ENCODE results near the gene CDKN1C.

Gene CDKN1C

DNA sequence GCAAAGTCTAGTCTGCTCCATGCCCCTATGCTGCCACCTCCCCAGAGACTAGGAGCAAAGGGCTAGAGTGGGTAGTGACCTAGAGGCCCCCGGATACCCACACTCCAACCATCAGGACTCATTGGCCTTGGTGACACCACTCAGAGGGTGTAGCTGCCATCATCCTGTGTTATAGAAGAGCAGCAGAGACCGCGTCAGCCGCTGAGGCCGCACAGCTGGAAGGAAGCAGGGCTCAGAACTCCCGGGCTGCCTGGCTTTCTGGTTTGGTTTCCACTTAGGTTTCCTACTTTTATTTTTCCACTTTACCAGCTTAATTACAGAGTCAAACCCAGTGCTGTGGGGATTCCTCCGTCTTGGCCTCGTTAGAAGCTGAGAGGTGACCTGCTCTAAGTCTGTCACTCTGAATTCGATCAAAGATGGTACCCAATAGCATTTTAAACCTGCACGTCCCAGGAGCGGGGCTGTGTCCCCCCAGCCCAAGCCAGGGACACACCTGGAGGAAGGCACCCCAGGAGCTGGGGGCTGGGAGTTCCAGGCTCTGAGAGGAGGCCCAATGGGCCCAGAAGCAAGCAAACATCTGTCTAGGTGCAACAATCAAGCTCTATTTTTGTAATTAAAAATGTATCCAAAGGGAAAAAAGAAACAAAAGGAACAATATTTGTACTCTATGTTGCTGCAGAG lies 2.1 kb upstream of the CDKN1C start:
- no peak for DNase-seq

DNA sequence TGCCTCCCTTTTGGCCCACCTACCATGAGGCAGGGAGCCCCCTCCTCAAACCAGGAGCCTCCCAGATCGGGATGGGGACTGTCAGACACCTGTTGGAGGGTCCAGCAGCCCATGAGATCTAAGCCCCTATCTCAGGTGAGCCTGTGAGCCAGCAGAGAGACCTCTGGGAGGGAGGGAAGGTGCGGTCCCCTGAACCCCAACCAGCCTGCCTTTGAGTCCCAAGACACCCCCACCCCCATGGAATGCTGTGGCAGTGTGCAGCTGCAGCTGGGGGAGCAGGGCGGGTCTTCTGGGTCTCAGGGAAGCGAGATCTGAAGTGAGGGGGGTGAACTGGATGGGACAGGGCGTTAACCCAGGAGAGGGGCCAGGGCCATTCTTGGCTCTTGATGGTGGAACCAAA lies 1.4 kb upstream of the CDKN1C start:
- no peak for DNase-seq

DNA sequence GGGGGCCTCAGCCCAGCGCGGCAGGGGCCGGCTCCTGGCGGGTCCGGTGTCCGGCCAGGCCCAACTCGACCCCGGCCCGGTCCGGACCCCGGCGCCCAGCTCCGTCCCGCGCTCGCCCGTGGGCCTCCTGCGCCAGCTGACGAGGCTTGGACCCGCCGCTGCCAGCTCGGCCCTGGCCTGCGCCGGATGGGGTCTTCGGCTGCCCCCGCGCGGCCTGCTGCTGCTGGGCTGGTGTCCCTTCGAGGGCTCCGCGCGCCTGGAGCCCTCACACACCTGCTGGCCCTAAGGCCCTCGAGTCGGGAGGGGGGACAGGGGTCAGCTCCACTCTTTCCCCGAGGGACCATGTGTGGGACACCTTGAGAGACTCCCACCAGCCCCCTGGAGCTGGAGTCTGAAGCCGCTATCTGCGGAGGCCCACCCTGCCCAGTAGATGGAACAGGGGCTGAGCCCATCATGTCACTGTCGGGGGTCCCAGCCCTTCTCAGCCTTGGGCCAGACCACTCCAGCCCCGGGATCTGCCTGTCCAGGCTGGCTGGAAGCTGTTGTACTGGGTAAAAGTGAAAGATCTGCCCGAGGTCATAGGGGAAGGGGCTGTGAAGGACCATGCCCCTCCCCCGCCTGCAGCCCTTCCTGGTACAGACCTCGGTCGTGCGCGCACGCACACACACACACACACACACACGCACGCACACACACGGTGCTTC lies 768 bp upstream of the CDKN1C start:
- no peak for DNase-seq

DNA sequence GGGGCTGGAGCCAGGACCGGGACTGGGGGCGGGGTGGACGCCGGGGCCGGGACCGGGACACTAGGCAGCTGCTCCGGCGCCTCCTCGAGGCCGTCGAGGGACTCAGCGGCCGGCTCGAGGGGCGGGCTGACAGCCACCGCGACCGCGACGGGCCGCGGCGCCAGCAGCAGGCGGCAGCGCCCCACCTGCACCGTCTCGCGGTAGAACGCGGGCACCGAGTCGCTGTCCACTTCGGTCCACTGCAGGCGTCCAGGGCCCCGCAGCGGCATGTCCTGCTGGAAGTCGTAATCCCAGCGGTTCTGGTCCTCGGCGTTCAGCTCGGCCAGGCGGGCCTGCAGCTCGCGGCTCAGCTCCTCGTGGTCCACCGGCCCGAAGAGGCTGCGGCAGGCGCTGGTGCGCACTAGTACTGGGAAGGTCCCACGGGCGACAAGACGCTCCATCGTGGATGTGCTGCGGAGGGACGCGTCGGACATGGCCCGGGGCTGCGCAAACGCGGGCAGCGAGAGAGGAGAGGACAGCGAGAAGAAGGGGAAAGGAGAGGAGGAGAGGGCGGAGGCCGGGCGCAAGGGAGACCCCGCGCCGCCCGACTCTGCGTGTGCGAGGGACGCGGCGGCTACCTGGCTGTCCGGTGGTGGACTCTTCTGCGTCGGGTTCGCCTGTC lies 428 bp downstream of the CDKN1C start:
- peak; percentile 26 for DNase-seq

DNA sequence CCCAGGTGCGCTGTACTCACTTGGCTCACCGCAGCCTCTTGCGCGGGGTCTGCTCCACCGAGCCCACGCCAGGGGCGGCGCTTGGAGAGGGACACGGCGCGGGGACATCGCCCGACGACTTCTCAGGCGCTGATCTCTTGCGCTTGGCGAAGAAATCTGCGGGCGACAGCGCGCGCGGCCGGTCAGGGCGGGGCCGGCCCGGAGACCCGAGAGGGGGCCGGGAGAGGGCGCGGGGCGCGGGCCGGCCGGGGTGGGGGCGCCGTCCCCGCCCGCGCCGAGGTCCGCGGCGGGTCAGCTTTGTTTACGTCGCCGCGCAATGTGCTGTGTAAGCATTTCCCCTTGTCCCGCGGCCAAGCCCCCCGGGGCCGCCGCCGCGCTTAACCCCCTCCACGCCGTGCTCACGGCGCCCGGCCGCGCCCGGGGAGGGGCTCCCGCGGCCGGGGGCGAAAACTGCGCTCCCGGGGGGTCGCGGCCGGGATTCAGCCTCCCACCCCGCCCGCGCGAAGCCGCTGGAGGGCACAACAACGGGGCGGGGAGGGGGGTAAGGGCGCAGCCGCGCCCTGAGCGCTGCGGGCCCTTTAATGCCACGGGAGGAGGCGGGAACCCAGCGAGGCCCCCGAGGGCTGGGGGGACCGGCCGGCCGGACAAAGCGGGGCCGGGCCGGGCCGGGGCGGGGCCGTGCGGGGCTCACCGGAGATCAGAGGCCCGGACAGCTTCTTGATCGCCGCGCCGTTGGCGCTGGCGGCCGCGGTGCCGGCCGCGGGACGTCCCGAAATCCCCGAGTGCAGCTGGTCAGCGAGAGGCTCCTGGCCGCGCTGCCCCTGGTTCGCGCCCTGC lies 1.4 kb downstream of the CDKN1C start:
- DNase-seq: no peak

DNA sequence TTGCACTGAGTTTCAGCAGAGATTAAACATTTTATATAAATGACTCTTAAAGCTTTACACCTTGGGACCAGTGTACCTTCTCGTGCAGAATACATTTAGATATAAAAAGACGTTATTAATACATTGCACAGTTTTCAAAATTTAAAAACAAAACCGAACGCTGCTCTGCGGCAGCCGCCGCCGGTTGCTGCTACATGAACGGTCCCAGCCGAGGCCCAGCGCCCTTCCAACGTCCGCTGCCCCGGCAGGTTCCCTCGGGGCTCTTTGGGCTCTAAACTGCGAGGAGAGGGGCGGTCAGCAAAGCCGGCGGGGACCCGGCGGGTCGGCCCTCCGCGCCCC lies 2.0 kb downstream of the CDKN1C start:
- DNase-seq: no peak

DNA sequence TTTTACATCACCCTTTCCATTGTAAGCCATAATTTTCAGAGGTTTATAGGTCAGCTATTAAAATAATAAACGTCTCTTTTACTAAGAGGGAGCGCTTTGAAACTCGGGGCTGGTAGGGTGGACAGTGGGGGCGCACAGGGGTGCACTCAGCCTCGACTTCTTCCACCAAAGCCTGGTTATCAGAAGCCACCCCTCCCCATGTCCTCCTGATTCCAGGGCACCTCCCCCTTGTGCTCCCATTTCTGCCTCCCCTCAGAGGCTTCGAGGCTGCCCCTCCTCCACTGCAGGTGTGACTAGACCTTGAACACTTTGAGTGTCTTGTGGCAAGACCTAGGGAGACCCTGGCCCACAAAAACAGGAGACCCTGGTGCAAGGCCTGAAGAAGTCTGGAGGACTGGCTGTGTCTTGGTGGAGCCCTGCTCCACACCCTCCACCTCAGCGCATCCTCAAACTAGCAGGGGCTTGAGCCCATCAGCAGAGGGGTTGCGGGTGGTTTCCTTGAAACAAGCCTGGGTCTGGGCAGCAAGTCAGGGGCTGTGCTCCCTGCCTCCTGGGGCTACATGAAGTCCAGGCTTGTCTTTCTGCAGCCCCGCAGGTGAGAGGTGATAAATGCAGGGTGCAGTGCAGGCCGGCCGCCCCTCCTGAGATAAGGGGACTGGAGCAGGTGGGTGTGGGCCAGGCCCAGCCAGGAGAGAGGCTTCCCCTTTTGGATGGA lies 3.0 kb downstream of the CDKN1C start:
- no peak for DNase-seq

DNA sequence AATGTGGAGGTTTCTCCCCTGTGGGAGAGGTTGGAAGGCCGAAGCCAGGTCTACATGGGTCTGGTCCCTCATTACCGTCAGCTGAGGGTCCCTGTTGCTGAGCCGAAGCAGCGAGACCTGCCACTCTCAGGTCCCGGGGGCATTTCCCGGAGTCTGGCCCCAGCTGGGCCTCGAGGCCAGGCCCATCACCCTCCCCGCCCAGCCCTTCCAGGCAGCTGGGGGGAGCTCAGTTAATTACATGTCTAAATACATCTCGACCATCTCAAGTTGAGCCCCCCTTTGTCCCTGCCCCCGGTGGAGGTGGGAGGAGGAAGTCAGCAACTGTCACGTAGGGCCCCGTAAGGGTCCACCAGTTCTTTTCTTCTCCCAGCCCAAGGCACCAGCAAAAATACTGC lies 3.6 kb downstream of the CDKN1C start:
- no peak for DNase-seq

DNA sequence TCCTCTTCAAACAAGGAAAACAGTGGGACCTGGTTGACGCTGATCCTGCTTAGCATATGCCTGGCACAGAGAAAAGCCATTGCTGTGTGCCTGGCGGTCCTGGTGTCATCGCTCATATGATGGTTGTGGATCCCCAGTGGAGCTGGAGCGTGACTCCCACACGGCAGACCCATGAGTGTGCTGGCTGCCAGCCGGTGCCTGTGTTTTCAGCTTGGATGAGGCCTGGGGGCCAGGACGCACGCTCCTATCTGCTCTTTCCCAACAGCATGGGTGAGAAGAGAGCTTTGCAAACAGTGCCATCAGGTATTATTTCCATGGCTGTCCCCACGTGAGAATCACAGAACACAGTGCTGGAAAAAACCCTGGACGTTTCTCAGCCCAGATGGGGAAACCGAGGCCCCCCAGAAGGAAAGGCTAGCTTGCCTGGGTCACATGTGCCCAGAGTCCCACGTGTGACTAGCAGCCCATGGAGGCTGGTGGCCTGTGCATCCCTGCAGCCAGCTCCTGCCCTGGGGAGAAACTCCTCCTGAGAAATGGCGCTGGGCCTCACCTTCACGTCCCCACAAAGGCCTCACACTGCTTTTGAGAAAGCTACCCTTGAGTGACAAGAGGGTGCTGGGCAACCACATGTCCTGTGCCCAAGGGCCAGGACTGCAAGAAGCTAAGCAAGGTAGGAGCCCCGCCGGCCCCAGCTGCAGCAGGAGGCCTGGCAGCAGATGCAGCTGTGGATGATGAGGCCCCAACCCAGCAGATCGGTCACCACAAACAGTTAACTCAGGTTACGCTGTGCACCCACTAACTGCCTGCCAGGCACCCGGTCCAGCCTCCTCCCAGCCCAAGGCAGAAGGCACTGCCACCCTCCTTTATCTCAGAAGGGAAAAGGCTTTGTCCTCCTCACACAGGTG lies 4.2 kb downstream of the CDKN1C start:
- no peak for DNase-seq

DNA sequence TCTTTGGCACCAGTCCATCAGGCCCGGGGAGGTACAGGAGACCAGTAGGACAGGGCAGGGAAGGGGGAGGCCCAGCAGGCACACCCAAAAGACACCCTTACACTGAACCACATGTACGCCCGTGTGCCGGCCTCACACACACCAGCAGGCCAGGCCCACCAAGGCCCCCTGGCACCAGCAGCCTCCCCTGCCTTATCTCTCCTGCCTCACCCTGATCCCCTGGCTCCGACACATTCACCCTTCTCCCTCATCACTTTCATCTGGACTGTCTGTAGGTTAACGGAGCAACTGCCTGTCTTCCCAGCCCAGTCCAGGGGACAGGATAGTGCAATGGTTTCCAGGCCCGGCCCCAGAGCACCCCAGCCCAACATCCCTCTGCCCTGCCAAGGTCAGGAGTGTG lies 4.9 kb downstream of the CDKN1C start:
- DNase-seq: no peak

DNA sequence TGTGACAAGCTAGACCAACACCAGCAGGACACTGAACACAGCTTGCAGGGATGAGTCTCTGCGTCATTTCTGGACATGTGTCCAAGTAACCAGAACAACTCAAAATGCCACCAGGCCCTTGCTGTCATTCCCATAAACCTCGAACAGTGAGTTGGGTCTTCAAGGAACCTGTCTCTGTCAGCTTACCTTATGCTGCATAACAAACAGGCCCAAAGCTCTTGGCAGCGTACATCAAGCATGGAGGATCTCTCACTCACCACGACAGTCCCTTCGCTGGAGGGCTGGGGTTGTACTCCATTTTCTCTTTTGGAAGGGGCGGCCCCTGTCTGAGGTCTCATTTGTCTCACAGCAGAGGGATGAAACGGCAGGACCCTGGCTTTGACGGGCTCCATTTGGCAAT lies 6.8 kb downstream of the CDKN1C start:
- DNase-seq: no peak

DNA sequence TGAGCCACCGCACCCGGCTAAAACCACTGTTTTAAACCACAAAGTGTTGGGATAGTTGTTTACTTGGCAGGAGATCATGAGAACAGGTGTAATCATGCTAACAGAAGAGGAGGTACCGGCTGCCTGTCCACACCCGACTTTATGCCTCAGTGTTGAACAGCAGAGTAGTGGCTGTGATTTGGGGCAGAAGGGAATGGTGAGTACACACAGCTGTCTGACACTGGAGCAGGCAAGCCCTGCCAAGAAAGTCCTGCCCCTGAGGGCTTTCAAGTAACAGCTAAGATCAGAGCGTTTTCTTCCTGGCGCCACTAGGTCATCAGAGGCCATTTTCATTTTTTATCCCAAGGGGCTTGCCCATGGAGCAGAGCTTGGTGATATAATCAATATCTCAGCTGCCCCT lies 8.1 kb downstream of the CDKN1C start:
- no peak for DNase-seq

DNA sequence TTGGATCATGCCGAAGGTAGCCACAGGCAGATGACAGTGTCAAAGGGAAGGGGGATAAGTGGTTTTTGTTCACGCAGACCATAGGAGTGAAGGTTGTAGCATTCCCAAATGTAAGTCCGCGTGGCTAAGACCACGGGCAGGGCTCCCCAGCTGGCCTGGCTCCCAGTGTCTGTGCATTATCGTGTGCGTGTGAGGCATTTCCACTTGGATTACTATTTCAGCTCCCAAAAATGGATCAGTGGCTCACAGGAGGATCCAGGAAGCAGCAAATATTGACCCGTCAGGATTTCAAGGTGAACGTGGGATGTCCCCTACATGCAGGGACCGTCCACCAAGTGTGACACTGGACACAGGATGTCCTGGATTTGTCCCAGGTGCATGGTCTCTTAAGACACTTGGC lies 10.6 kb downstream of the CDKN1C start:
- DNase-seq: no peak

DNA sequence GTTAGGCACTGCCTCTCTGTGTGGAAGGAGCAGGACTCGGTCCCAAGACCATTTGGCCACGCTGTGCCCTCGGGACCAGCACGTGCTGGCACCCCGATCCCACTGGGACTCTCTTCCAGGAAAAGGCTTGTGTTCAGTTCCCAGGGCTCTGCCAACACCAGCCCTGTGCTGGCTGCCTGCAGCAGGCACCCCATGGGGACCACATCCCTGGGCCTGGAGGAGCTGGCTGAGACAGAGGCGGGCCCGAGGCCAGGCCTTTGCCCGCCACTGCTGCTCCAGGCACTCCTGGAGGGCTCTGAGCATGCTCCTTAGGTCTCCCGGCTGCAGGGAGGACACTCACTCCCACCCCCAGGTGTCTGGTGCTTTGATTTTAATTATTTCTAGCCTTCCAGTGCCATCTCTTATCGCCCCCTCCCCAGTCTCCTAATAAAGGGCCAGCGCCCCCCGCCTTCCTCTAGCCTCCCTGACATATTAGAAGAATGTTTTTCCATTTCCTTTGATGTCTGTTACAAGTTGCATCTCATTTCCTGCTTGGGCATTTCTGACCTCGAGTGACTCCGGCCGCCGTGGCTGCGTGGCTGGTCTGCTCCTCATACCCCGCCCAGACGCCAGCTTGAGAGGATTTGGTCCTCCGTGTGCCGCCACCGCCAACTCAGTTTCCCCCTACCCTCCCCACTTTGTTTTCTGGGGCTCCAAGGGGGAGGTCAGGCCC lies 14.4 kb downstream of the CDKN1C start:
- no peak for DNase-seq

DNA sequence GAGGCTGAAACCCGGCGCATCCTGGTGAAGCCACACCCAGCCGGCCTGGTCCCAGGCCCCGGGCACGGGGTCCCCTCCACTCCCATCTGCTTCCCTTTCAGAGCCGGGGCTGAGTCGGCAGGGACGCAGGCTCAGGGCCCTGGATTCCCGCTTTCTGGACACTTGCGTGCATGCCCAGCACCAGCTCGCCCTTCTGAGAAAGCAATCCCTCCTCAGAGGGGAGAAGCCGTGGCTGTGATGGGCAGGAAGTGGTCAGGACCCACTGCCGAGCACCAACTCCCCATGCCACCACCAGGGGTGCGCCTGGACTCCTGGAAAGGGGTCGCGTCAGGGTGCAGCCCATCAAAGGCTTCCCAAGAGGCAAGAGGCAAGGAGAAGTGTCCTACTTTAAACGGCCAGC lies 15.1 kb downstream of the CDKN1C start:
- DNase-seq: no peak

DNA sequence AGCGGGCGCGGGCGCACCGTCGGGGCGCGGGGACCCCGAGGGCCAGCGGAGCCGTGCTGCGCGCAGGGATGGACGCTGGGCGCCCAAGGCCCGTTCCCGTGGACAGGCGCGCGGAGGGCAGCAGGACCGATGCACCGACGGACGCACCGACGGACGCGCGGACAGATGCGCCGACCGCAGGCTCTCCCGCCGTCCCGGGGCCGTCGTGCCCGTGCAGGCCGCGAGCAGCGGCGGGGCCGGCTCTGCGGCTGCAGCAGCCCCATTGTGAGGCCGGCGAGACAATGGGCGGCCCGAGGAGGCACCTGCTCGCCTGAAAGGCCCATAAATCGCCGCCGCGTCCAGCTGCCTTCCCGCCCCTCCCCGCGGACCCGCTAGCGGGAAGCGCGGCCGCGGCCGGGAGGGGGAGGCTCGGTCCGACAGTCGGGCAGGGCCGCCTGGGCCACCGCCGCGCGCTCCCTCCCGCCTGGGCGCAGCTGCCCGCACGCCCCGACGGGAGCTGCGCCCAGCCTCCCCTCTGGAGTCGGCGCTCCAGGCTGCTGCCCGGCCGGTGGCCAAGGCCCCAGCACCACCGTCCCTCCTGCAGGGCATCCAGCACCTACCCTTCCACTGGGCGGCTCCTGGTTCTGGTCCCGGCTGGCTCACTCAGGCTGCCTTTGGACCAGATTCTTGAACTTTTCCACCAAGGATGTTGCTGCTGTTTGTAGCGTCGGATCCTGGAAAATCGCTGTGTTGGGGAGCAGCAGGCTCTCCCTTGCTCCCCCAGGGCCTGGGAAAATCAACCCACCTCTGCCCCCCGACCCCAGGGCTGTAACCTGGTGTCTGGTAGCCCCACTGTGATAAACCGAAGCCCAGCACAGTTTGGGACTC lies 15.8 kb downstream of the CDKN1C start:
- no peak for DNase-seq

DNA sequence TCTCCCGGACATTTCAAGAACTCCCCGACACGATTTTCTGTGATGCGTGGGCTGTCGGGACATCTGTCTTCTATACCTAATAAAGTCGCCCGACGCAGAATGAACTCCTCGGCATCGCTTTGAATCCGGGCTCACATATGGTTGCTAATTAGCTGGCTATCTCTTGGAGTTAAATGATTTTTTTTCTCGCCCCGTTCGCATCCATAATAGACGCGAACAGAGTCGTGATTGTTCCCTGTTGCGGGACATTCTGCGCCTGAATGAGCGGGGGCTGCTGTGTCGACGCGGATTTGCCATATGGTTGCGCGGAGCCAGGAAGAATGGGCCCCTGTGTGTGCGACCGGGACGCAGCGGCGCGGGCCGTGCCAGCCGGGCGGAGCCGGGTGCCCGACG lies 16.4 kb downstream of the CDKN1C start:
- no peak for DNase-seq

DNA sequence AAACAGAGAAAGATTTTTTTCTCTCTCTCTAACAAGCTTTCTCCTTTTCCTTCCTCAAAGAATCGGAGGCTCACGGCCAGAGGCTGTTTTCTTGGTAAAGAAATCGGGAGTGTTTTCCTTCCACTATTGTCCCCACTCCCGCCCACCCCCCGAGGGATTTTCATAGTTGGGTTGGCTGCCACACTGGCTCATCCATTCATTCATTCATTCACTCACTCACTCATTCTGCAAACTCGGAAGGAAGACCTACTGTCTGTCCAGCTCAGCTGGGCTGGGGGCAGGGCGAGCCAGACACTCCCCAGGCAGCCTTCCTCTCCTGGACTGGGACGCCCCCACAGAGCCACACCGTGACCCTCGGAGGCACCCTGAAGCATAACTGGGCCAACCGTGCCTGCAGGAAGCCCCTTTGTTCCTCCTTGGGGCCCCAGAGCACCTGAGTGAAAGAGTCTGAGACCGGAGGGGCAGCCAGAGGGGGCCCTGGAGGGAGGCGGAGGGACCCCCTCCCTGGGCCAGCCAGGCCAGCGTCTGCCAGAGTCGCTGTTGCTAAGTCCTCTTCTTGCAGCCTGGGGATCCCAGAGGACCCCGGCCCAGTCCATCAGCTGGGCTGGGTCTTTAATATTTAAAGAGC lies 17.0 kb downstream of the CDKN1C start:
- no peak for DNase-seq

DNA sequence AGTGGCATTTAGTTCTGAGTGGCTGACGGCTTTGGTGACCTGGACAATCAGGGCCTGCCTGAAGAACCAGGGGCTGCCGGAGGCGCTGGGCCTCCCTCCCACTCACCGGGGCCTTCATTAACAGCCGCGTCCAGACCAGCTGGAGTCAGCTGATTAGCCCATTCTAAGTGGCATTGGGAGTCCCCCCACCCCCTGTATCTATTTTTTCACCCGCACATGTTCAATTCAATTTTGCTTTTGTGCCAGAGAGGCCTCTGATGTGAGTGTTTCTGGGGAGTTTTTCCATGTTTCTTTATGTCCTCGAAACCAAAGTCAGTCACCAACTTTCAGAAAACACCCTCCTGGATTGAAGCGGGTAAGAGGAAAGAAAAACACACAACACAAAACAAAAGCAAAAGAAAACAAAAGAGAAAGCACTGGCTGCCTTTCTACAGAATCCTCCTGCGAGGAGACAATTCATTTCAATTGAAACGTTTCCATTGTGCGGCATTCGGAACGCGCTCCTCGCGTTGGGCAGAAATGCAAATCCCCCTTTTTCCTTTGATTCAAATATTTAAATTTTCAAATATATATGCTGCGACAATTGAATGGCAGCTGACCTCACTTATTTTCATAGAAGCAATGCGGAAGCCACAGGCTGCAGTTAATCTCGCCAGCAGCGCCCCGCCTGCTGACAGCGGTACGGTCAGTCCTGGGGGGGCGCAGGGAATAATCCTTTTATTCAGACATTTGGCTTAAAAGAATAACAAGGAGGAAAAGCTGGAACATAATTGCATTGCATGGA lies 17.7 kb downstream of the CDKN1C start:
- DNase-seq: no peak

Data from CD4-positive, alpha-beta T cell treated with Interferon gamma for 1 hour (primary cell).